GM21576 (cell line): ENCODE measurements around the gene ERN1.
"Not testable (repeated sequence)": the region's sequence is repeated elsewhere in the genome, so short reads cannot be mapped to it uniquely, and the experiment has no call there.

Source experiments
- ATAC-seq: cut with Tn5 transposase; IDR thresholded peaks from one replicate; pipeline ENCODE4 v1.9.1; 2021; ENCODE audit warnings: mild to moderate bottlenecking, moderate library complexity; ENCODE audit not compliant: unreplicated experiment

Gene ERN1

GRCh38 chr17:64007089-64007837, 122.7 kb downstream of the ERN1 start:
- ATAC-seq, result not testable (repeated sequence)

- no peak for ATAC-seq
These were observed 123.4 kb downstream of the ERN1 start for GRCh38 chr17:64006361-64007088.

- ATAC-seq, result no peak
These were observed 124.2 kb downstream of the ERN1 start for GRCh38 chr17:64005734-64006167.

- no peak for ATAC-seq
These were observed 124.8 kb downstream of the ERN1 start for GRCh38 chr17:64004903-64005733.

GRCh38 chr17:64004218-64004770, 125.7 kb downstream of the ERN1 start:
- no peak for ATAC-seq

- no peak for ATAC-seq
These were observed 126.3 kb downstream of the ERN1 start for GRCh38 chr17:64003526-64004121.

GRCh38 chr17:64002658-64003525, 127.1 kb downstream of the ERN1 start:
- no peak for ATAC-seq

- no peak for ATAC-seq
These were observed 128.0 kb downstream of the ERN1 start for GRCh38 chr17:64001763-64002529.

GRCh38 chr17:64001091-64001579, 128.8 kb downstream of the ERN1 start:
- ATAC-seq, result no peak

GRCh38 chr17:63999680-64000531, 130.0 kb downstream of the ERN1 start:
- no peak for ATAC-seq

- ATAC-seq, result no peak
These were observed 130.9 kb downstream of the ERN1 start for GRCh38 chr17:63998721-63999679.

GRCh38 chr17:63998050-63998720, 131.8 kb downstream of the ERN1 start, which contains the start of gene PRR29:
Gene PRR29, plus strand, starts transcription at chr17:63998351. Its CDS starts 14 bp downstream, at chr17:63998365.
- no peak for ATAC-seq

- ATAC-seq, result no peak
These were observed 132.4 kb downstream of the ERN1 start for GRCh38 chr17:63997341-63998048.

GRCh38 chr17:63996430-63997182, 133.3 kb downstream of the ERN1 start:
- ATAC-seq, result no peak

- ATAC-seq, result no peak
These were observed 134.3 kb downstream of the ERN1 start for GRCh38 chr17:63995626-63996025.
